Hematopoietic multipotent progenitor cell treated with erythropoietin and hydrocortisone succinate and interleukin-3 and kit ligand, for 4 days (in vitro differentiated cells): ENCODE measurements around the gene CDK14.

Experiments
- DNase-seq: peaks from one replicate; pipeline ENCODE4 v3.0.0-alpha.2; 2015

Gene CDK14

GRCh38 chr7:91242097-91242844 lies 646.1 kb downstream of the CDK14 start:
- DNase-seq: no peak

GRCh38 chr7:91243591-91244301 lies 647.6 kb downstream of the CDK14 start:
- DNase-seq: no peak

GRCh38 chr7:91247500-91247899 lies 651.4 kb downstream of the CDK14 start:
- DNase-seq: no peak

GRCh38 chr7:91248996-91249395 lies 652.9 kb downstream of the CDK14 start:
- DNase-seq: no peak

- DNase-seq: no peak
These were observed 653.5 kb downstream of the CDK14 start for GRCh38 chr7:91249506-91250233.

GRCh38 chr7:91250706-91251105 lies 654.6 kb downstream of the CDK14 start:
- no peak for DNase-seq

- DNase-seq: no peak
These were observed 655.8 kb downstream of the CDK14 start for GRCh38 chr7:91251877-91252276.
